ENCODE data around the gene EHBP1.

The EHBP1 gene

GRCh38 chr2:62719757-62720156, 14.2 kb downstream of the EHBP1 start:
- Histone ChIP-seq H3K4me1 (ENCODE audit: control insufficient read depth, low read length) (peaks cover under 1% of the 10 kb centered on the region), H3K4me3 (ENCODE audit: low read length) (no peak overlapping the region), H3K27ac (ENCODE audit: low read depth, low read length) (no peak overlapping the region), H4K20me1 (ENCODE audit: control insufficient read depth, insufficient read depth, low read depth, low read length) (no peaks in the 10 kb centered on the region), H3K4me2 (ENCODE audit: low read length) (no peak overlapping the region), H3K36me3 (ENCODE audit: control insufficient read depth, low read length) (0 out of 2 replicates have a peak, but pooled peaks cover 11% of the 10 kb centered on the region), H3K27me3 (ENCODE audit: control insufficient read depth, low read length) (no peaks in the 10 kb centered on the region), H3K9me2 (replicated peaks; ENCODE audit: control insufficient read depth, low read length) (no peaks in the 10 kb centered on the region), H3K9me3 (ENCODE audit: control insufficient read depth, insufficient read depth, low read length) (no peaks in the 10 kb centered on the region), H3F3A (ENCODE audit: control insufficient read depth, insufficient read depth) (no peaks in the 10 kb centered on the region), H3K79me2 (ENCODE audit: control insufficient read depth, low read length) (peaks cover 77% of the 10 kb centered on the region)
- TF ChIP-seq EZH2phosphoT487 (IDR thresholded peaks at IDR 0.05; ENCODE audit: borderline replicate concordance, low read length) (no peak), CTCF (IDR thresholded peaks at IDR 0.05; ENCODE audit: low read depth, low read length, poor library complexity, severe bottlenecking) (no peak)

DNA sequence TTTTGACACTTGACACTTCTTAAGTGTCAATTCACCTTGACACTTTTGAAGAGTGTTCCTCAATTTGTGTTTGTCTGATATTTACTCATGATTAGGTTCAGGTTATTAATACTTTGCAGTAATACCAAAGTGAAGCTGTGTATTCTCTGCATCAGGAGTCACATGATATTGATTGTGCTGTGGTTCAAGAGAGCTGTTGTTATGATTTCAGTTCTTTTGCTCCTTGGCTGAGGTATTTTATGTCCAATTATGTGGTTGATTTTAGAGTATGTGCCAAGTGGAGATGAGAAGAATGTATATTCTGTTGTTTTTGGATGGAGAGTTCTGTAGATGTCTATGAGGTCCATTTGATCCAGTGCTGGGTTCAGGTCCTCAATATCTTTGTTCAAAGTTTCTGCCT, 17.2 kb downstream of the EHBP1 start:
- H3K27ac ChIP-seq (ENCODE audit: low read depth, low read length): no peak overlapping the region
- no peaks in the 10 kb centered on the region for H3K27me3 ChIP-seq (ENCODE audit: control insufficient read depth, low read length)
- no peaks in the 10 kb centered on the region for H3K9me2 ChIP-seq (replicated peaks; ENCODE audit: control insufficient read depth, low read length)
- no peak overlapping the region for H3K4me2 ChIP-seq (ENCODE audit: low read length)
- H3K4me1 ChIP-seq (ENCODE audit: control insufficient read depth, low read length): peaks cover 11% of the 10 kb centered on the region
- H3K9me3 ChIP-seq (ENCODE audit: control insufficient read depth, insufficient read depth, low read length): no peaks in the 10 kb centered on the region; the same call in 1 of the 2 replicates
- H3K36me3 ChIP-seq (ENCODE audit: control insufficient read depth, low read length): 0 out of 2 replicates have a peak, but pooled peaks cover 3% of the 10 kb centered on the region
- H3K4me3 ChIP-seq (ENCODE audit: low read length): no peak overlapping the region
- H3F3A ChIP-seq (ENCODE audit: control insufficient read depth, insufficient read depth): no peaks in the 10 kb centered on the region
- TF ChIP-seq EZH2phosphoT487 (IDR thresholded peaks at IDR 0.05; ENCODE audit: borderline replicate concordance, low read length) (no peak), CTCF (IDR thresholded peaks at IDR 0.05; ENCODE audit: low read depth, low read length, poor library complexity, severe bottlenecking) (no peak)
- peaks cover 86% of the 10 kb centered on the region for H3K79me2 ChIP-seq (ENCODE audit: control insufficient read depth, low read length)
- no peaks in the 10 kb centered on the region for H4K20me1 ChIP-seq (ENCODE audit: control insufficient read depth, insufficient read depth, low read depth, low read length)

GRCh38 chr2:62723253-62723652, 17.7 kb downstream of the EHBP1 start:
- H3K4me2 ChIP-seq (ENCODE audit: low read length): no peak overlapping the region
- H4K20me1 ChIP-seq (ENCODE audit: control insufficient read depth, insufficient read depth, low read depth, low read length): no peaks in the 10 kb centered on the region
- H3K9me2 ChIP-seq (replicated peaks; ENCODE audit: control insufficient read depth, low read length): no peaks in the 10 kb centered on the region
- peaks cover 15% of the 10 kb centered on the region for H3K4me1 ChIP-seq (ENCODE audit: control insufficient read depth, low read length)
- H3K9me3 ChIP-seq (ENCODE audit: control insufficient read depth, insufficient read depth, low read length): no peaks in the 10 kb centered on the region; the same call in 1 of the 2 replicates
- H3K27me3 ChIP-seq (ENCODE audit: control insufficient read depth, low read length): no peaks in the 10 kb centered on the region
- peaks cover 84% of the 10 kb centered on the region for H3K79me2 ChIP-seq (ENCODE audit: control insufficient read depth, low read length)
- H3F3A ChIP-seq (ENCODE audit: control insufficient read depth, insufficient read depth): no peaks in the 10 kb centered on the region
- TF ChIP-seq EZH2phosphoT487 (IDR thresholded peaks at IDR 0.05; ENCODE audit: borderline replicate concordance, low read length) (no peak), CTCF (IDR thresholded peaks at IDR 0.05; ENCODE audit: low read depth, low read length, poor library complexity, severe bottlenecking) (no peak)
- H3K4me3 ChIP-seq (ENCODE audit: low read length): no peak overlapping the region
- H3K36me3 ChIP-seq (ENCODE audit: control insufficient read depth, low read length): 0 out of 2 replicates have a peak, but pooled peaks cover 3% of the 10 kb centered on the region
- H3K27ac ChIP-seq (ENCODE audit: low read depth, low read length): no peak overlapping the region
